OCI-LY1 (cell line): ENCODE measurements around the gene SLIT3.

Experiments
- CTCF ChIP-seq: fragments of 200-600 bp; sonication (generic), shearing (Covaris generic); IDR thresholded peaks from 2 replicates; pipeline ENCODE4 v1.5.1; 2017; ENCODE audit warnings: mild to moderate bottlenecking, antibody characterized with exemption, low read length, moderate library complexity, mixed read lengths
- EZH2 ChIP-seq: fragments of 200-600 bp; sonication (generic), shearing (Covaris generic); IDR thresholded peaks from 2 replicates; pipeline ENCODE4 v1.8.0; 2017; ENCODE audit warnings: borderline replicate concordance, mixed run types, mild to moderate bottlenecking, antibody characterized with exemption, low read length, moderate library complexity, mixed read lengths

DNA sequence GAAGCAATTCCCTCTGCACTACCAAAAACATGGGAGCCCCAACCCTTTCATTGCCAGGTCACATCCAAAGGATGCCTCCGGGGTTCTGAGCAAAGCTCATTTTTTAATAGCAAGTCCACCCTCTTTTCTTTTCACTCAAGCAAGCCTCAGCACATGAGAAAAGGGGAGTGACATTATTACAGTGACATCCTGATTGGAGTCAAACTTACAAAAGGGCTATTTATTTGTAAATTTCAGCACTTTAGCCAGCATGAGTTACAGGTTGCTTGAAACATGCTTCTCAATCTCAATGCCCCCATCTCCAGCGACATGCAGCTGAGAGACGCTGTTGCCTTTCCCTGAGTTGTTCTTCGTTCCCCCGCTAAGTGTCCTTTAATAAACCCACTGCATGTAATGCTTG is 483.3 kb downstream of the SLIT3 start:
- TF ChIP-seq CTCF (no peak), EZH2 (no peak)
